ENCODE data around the gene HSF4.
"Not testable (repeated sequence)": the region's sequence is repeated elsewhere in the genome, so short reads cannot be mapped to it uniquely, and the experiment has no call there.

HSF4 gene, protein sequence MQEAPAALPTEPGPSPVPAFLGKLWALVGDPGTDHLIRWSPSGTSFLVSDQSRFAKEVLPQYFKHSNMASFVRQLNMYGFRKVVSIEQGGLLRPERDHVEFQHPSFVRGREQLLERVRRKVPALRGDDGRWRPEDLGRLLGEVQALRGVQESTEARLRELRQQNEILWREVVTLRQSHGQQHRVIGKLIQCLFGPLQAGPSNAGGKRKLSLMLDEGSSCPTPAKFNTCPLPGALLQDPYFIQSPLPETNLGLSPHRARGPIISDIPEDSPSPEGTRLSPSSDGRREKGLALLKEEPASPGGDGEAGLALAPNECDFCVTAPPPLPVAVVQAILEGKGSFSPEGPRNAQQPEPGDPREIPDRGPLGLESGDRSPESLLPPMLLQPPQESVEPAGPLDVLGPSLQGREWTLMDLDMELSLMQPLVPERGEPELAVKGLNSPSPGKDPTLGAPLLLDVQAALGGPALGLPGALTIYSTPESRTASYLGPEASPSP

DNA sequence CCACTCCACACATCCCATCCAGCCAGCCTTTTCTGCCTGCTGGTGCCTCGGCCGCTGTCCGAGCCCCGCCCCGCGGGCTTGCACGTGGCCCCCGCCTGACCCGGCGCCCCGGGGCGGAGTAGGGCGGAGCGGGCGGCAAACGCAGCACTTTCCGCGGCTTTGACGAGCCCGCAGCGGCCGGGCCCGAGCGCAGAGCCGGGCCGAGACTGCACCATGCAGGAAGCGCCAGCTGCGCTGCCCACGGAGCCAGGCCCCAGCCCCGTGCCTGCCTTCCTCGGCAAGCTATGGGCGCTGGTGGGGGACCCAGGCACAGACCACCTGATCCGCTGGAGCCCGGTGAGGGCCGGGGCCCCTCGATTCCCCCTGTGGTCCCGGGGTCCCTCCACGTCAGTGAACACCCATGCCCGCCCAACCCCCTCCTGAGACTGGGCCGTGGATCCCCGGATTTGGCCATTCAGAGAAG lies at the start of gene HSF4:
HSF4 (plus strand) TSS at position 147 of the 463 bp plus-strand sequence; CDS start at position 214, 67 bp downstream.
- no peak for DNase-seq

DNA sequence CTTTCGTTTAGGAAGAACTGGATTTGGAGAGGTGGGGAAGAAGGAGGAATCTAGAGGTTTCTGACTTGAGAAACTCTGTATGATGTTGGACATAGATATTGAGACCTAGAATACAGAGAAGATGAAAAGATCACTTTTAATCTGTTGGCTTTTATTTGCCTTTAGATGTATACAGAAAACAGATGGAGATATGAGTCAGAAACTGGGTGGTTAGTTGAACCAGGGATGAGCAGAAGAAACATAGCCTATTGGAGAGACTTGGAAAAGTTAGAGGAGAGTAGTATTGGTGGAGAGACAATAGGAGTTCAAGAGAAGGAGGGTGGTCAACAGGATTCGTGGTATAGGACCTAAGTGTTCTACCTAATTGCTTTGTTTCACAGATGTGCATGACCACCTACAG lies 49.8 kb upstream of the HSF4 start:
- DNase-seq, result no peak

DNA sequence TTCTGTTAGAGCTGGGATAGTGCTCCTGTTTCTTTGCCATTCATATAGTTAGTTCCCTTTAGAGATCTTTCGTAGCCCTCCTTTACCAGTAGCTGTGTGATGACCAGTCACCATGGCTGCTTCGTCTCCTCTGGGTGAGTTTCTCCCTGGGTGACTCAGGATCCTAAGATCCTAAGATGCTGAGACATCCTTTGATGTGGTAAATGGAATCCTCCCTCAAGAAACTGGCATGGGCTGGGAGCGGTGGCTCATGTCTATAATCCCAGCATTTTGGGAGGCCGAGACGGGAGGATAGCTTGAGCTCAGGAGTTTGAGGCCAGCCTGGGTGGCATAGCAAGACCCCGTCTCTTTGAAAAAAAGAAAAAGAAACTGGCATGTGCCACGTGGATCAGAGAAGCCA lies 48.9 kb upstream of the HSF4 start:
- DNase-seq, result no peak

DNA sequence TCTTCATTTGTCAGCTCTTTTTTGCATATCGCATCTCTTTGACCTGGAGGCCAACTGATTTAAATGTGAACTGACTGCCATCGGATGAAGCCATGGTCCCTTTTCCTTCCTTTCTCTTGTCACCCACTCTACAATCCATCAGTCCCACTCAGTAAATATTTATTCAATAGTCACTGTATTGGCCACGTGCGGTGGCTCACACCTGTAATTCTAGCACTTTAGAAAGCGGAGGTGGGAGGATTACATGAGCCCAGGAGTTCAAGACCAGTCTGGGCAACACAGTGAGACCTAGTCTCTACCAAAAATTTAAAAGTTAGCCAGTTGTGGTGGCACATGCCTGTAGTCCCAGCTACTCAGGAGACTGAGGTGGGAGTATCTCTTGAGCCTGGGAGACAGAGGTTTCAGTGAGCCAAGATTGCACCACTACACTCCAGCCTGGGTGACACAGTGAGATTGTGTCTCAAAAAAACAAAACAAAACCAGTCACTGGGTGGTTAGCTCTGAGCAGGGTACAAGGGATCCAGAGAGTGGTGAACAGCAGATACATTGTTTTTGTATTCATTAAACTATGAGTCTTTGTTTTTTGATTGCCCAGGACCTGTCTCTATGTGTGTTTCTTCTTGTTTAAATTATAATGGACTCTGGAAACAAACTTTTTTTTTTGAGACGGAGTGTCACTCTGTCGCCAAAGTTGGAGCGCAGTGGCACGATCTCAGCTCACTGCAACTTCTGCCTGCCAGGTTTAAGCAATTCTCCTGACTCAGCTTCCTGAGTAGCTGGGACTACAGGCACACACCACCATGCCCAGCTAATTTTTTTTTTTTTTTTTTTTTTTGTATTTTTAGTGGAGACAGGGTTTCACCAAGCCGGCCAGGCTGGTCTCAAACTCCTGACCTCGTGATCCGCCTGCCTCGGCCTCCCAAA lies 47.9 kb upstream of the HSF4 start:
- no peak for DNase-seq

DNA sequence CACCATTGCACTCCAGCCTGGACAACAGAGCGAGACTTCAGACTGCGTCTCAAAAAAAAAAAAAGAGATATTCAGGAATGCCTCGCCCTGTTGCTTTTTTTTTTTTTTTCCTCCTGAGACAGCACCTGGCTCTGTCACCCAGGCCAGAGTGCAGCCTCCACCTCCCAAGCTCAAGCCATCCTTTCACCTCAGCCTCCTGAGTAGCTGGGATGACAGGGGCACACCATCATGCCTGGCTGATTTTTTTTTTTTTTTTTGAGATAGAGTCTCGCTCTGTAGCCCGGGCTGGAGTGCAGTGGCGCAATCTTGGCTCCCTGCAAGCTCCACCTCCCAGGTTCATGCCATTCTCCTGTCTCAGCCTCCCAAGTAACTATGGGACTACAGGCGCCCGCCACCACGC lies 46.8 kb upstream of the HSF4 start:
- no peak for DNase-seq

DNA sequence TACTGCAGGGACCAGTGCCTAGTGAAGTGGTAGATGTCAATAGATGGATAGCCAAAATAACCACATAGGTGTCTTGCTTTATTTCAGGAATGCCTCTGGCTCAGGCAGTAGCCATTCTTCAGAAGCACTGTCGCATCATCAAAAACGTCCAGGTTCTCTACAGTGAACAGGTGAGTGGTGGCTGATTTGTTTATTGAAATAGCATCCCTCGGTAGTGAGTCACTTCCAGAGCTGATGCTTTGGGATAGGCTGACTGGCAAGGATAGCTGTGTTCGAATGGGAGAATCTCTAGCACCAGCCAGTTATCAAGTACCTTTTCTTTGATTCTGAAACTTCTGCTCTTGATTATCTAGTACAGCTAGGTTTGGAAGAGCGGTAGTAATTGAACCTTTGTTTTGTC lies 44.5 kb upstream of the HSF4 start:
- DNase-seq, result no peak

DNA sequence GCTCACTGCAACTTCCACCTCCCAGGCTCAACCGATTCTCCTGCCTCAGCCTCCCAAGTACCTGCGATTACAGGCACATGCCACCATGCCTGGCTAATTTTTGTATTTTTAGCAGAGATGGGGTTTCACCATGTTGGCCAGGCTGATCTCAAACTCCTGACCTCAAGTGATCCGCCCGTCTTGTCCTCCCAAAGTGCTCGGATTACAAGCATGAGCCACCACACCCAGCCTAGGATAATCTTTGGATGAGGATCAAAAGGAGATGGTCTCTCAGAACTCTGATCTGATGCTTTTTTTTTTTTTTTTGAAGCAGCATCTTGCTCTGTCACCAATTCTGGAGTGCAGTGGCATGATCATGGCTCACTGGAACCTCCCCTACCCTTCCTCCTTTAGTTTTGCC lies 41.7 kb upstream of the HSF4 start:
- not testable (repeated sequence) for DNase-seq

DNA sequence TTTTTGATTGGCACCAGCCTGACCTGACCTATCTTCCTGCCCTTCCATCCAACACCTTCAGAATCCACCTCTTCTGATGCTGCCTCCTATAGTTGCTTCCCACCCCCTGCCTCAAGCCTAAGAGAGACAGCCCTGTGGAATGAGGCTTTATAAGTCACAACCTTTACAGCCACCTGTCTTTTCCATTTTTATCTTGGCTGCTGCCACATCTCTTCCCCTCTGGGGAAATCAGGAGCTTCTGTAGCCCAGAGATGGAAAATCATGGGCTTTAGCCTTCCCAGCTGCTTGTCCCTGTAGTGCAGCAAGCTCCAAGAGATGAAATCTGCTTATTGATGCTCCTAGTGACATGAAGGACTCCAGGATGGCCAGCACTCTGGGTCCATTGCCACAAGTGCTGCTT lies 36.1 kb upstream of the HSF4 start:
- no peak for DNase-seq

DNA sequence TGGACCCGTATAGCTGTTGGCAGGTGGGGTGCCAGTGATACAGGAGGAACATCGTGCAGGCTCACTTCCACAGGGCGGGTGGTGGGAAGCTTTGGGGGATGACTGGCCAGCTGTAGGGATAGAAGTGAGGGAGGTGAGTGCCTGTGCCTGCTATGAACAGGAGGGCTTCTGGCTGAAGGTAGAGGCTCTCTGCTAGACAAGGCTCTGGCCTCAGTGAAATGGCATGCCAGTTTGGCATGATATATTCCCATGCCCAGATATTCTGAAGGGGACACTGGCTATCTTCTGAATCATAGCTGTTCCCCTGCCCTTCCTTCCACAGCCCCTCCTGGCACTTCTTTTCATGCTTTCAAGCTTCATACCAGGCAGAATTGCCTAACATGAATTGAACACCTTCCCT lies 35.7 kb upstream of the HSF4 start:
- DNase-seq, result no peak

DNA sequence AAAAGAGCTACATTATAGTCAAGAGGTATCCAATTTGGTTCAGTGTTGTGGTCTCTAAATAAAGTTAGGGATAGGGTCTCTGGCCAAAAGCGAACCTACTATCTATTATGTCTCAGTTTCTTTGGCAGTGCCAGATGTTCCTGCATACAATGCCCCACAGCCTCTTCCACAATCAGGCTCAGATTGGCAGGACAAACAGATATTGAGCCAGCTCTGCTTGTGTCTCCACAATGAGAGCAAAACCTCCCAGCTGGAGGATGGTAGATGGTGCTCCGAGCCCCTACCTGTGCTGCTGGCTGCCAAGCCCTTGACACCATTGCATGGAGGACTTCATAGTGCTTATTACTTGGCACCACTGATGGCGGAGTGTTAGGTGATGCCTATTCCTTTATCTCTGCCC lies 35.1 kb upstream of the HSF4 start:
- no peak for DNase-seq

DNA sequence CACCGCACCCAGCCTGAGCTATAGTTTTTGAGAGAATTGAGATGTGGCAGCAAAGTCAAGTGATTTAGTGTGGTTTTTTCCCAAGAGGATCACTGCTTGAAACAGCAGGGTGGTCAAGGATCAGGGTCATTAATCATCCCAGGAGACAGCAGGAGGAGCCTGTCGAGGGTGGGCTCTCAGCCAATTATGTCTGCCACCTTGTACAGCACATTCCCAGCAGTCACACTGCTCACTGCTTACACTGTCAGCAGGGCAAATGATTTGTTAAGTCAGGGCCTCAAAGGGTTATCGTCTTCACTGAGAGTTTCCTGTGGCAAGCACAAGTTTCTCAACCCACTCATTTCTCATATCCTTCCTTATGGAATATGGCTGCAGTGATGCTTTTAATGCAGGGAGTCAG lies 26.9 kb upstream of the HSF4 start:
- DNase-seq, result no peak

DNA sequence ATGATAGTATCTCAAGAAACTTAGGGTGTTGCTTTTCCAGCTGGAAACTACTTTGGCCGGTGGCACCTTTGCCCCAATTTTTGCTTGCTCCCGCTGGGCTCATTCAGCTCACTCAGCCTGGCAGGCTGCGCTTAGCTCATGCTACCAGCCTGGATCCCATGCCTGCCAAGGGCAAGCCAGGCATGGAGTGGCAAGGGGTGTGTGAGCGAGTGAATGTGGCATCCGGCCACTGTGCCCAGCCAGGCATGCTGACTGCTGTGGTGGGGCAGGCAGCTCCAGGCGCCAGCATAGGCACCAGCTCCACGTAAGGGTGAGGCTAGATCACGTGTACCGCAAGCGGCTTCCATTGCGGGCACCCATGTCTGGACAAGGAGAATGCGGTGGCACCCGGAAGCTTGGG lies 23.2 kb upstream of the HSF4 start:
- no peak for DNase-seq

DNA sequence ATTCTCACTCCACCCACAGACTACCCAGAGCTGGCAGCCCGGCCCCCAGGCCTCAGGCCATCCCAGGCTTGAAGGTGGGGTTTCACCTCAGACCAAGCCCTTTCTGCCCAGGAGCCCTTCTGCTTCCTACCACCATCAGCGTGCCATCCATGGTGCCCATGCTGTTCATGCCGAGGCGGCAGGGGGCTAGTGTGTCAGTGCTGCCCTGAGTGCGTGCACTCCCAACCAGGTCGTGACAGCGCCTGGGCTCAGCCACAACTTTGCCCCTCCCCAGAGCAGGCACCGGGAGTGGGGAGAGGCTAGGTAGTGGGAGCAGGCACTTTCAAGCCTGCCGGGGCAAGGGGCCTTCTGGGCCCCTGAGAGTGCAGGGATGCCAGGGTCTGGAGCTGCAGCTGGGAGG lies 22.2 kb upstream of the HSF4 start:
- no peak for DNase-seq

DNA sequence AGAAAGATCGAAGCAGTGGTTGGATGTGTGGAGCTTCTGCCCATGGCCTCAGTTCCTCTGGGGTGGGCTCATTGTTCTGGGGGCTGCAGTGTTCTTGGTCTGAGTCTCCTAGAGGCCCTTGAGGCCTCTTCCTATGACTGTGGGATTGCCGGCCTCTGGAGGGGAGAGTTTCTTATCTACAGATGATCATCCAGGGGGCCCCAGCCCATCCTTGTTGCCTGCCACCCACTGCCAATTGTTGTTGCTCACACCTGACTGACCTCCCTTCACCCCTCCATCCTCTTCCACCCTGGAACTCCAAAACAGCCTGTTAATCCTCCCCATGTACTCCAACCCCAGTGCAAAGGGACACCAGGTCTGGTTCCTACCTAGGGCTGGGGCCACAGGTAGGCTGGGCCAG lies 19.6 kb upstream of the HSF4 start:
- no peak for DNase-seq

DNA sequence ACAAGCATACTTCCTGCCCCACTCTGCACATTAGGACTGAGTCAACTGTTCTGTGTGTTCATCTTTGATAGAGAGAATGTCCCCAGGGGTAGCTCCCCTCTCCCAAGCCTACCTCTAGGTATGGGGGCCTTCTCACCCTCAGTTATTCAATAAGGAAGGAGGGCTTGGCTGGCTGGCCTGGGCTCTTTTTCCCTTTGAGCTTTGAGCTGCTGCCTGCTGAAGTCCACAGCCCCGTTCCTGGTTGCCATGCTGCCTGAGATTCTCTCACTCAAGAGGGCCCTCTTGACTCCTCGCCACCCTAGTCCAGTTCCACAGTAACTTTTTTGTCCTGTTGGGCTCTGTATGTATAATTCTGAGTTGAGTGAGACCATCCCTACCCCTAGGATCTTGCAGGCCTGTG lies 18.8 kb upstream of the HSF4 start:
- DNase-seq, result no peak

DNA sequence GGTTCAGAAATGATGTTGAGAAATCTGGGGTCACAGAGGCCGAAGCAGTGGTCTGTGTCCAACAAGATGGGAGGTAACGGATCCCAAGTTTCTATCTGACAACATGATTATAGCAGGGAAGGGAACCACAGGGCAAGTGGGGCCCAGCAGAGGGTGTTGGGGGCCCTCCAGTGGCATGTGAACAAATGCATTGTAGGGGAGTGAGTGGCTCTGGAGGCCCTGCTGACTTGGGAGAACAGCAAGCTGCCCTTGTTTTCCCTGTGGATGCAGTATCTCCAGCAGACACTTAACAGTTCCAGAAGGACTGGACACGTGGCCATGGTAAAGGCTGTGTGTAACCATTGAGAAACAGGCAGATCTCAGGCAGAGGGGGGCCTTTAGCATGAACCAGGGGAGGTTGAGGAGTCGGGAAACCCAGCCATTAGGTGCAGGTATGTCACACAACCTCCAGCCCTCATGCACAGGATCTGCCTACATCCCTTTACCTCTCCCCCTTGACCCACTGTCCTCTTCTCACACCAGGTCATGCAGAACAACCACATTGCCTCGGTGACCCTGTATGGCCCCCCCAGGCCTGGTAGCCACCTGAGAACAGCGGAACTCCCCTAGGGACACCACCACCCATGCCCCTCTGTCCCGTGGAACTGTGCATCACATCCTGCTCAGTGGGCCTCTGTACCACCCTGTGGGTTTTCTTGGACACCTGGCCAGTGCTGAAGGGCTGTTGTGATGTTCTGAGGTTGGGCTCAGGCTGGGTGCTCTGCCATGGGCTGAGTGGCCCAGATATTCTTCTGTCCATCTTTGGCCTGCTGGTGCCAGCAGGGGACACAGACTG lies 17.8 kb upstream of the HSF4 start:
- no peak for DNase-seq

DNA sequence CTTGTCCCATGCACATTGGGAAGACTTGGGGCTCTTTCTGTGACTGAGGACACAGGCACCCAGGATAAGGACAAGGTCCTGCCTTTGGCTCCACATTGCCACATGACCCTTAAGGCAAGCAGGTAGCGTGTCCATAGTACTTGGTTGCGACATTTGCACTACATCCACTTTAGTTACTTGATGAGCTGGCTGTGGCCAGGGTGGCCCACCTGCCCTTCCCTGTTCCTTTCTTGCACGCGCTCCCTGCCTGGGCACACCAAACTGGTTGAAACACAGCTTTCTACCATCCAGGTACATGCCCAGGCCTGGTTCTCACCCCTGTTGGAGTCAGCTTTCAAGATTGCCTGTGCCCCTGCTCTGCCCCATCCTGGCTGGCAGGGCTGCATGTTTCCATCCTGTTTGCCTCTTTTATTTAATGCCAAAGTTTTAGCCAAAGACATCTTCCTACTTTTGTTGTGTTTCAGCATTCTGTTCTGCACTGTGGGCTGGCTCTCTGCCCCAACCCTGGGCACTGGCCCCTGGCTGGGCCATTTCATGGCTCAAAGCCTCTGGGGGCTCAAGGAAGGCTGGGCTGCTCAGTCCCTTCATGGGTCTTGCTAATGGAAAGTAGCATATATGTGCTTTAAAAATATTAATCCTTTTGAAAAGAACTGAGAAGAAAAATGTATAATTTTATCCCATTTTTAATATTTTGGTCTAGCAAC lies 17.0 kb upstream of the HSF4 start:
- no peak for DNase-seq

DNA sequence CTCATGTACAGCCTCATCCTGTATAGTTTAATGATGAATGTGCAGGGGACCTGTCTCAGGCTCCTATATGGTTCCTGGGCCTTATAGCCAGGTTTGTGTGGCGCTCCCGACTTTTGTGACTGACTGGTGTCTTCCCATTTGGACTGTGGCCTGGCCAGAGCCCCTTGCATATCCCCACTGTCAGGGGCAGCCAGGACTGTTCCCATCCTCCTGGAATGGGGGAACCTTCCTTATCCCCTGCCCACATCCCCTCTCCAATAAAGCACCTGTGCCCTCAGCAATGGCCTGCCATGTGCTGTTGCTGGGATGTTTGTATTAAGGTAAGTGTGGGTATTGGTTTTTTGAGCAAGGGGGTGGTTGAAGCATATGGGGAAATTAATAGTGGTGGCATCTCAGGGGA lies 16.3 kb upstream of the HSF4 start:
- DNase-seq, result no peak

DNA sequence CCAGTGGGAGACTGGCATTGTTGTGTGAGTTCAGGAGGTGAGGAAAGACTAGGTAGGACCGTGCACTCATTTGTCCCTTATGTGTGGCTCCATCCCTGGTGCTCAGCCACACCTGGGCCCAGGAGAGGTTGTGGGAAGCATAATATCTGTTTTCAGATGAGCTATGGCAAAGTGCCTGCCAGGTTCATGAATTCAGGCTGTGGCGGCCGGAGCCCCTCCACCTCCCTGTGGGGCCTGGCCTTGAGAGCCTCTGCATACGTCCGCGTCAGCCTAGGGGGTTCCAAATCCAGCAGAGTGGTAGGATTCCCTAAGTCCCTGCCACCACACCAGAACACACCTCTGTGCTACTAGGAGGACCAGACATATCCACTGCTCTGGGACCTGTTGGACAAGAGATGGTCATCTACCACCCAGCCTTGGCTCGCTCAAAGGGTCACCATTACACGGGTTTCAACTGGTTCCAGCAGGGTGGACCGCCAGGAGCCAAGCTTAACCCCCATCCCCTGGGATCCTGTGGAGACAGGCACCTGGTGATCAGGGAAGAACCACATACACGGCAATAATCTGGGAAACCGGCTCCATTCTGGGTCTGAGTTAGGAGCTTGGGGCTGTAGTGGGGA lies 15.8 kb upstream of the HSF4 start:
- DNase-seq, result no peak

DNA sequence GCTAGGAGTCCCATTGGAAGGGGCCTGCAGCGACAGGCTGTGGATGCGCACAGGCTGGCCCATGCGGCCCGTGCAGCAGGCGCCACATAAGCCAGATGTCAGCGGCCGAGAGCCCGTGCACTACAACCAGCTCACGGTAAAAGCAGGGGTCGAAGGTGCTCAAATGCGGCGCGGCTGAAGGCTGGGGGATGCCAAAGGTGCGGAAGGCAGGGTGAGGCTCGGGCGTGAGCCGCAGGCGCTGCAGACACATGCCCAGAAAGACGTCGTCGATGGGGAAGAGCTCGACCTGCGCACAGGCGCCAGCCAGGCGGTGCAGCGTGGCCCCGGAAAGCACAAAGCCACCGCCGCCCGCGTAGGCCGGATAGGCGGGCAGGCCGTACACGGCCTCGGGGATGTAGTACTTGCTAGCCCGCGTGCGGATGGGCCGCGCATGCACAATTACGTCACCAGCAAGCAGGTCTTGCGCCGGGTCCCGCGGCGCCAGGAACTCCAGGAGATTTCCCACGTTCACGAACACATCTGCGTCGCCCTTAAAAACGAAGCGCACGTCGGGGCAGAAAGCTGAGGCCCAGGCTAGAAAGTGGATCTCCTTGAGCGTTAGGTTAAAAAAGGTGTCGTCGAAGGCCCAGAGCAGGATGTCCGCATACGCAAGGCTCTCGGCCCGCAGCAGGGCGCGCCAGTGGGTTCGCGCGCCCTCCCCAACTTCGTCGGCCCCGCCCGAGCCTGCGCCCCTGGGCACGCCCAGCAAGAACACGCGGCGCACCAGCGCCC lies 15.1 kb upstream of the HSF4 start:
- no peak for DNase-seq

Measured in NCI-H1048 (cell line).